ENCODE measurements around the gene SLC6A18. TPM values are rescaled to one million over a fixed set of nuclear protein-coding genes. Genes with fewer than 3 reads are reported as not detected.

Gene SLC6A18
- total and polyA plus RNA-seq, 10 of the 15 experiments (the other 5 are each of a cell fraction or from before 2014, with no cell fraction given), result not detected

DNA sequence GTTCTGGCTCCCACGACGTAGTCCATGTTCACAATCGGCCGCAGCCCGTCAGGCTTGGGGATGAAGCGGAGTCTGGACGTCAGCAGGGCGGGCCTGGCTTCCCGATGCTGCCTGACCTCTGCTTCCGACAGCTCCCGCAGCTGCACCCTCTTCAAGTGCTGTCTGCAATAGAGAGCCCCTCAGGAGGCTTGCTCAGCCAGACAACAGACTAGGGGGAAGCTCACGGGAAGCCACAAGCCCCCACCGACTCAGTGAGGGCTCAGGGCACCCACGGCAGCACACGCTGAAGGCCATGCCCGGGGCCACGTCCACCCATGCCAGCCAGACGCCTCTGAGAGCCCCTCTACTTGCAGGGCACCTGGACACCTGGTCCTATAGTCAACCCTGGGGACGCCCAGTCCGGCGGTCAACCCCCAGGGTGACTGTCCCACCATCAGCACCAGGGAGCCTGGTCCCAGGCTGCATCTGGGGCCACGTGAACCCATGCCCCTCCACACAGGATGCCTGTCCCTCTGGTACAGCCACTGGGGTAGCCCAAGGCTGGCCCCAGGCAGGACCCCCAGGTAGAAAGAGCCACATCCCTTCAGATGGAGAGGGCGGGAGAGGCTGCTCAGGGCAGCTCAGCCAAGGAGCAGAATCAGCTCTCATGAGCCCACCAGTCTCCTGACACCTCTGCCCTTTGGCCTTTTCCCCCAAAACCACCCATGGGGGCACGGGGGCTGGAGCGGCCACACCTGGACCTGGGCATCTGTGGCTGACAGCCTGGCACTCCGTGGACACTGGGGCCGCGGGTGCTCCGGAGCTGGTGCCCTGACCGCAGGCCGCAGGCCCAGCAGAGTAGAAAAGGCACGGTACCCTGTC, 55.2 kb downstream of the SLC6A18 start:
- Histone ChIP-seq H3K4me2 (ENCODE audit: control insufficient read depth, insufficient read depth) (no peak overlapping the region), H4K20me1 (ENCODE audit: control insufficient read depth, insufficient read depth) (no peaks in the 10 kb centered on the region)
- POLR2A ChIA-PET, result no interaction called here

More for the DNA sequence above, 55.2 kb downstream of the SLC6A18 start:
- Histone ChIP-seq H3K36me3 (ENCODE audit: control insufficient read depth in 2 of 2, insufficient read depth in 2 of 2, low read length in 1 of 2) (peaks cover 0 to 8% of the 10 kb centered on the region in 2 experiments; a peak in 2 of 4 replicates), H3K79me2 (ENCODE audit: control insufficient read depth, insufficient read depth, low read length) (no peaks in the 10 kb centered on the region), H2AFZ (ENCODE audit: control insufficient read depth, low read depth, low read length) (no peak overlapping the region), H3K9ac (ENCODE audit: control insufficient read depth, insufficient read depth, low read length) (no peak overlapping the region), H3K4me1 (ENCODE audit: control insufficient read depth, insufficient read depth, low read length) (no peaks in the 10 kb centered on the region), H3K9me3 (replicated peaks; ENCODE audit: control insufficient read depth, insufficient read depth, low read length) (no peaks in the 10 kb centered on the region; the same call in 2 of the 3 replicates), H3K27me3 (replicated peaks in 1 of 2; ENCODE audit: control insufficient read depth in 2 of 2, insufficient read depth in 2 of 2, low read length in 1 of 2) (no peaks in the 10 kb centered on the region), H3K27ac (ENCODE audit: control insufficient read depth, insufficient read depth) (no peak overlapping the region), H3K4me3 (no peak overlapping the region)
- BruUV-seq (replicated peaks), result no TSS peak
- ChIA-PET SMC1A (ENCODE audit: uncharacterized antibody, unreplicated experiment) (no interaction called here), RAD21 (ENCODE audit: unreplicated experiment) (no interaction called here), CTCF (no interaction called here)
- in situ Hi-C loops (cut with MboI) (no loop called here), intact Hi-C loops (cut with micrococcal nuclease; ENCODE audit: unreplicated experiment) (no loop called here)
- FAIRE-seq (no peak), ATAC-seq (no peak), DNase-seq (ENCODE audit: low read depth, low spot score) (no peak)
- TF ChIP-seq, protein P1, sequence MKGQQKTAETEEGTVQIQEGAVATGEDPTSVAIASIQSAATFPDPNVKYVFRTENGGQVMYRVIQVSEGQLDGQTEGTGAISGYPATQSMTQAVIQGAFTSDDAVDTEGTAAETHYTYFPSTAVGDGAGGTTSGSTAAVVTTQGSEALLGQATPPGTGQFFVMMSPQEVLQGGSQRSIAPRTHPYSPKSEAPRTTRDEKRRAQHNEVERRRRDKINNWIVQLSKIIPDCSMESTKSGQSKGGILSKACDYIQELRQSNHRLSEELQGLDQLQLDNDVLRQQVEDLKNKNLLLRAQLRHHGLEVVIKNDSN (IDR thresholded peaks at IDR 0.05; ENCODE audit: borderline replicate concordance, extremely low read length, insufficient read depth, low read depth, low read length), result no peak
- TF ChIP-seq NBN (IDR thresholded peaks at IDR 0.05), result no peak
- no peak for TF ChIP-seq RBBP5 (conservative IDR thresholded peaks at IDR 0.05)
- no peak for TF ChIP-seq NR2C2 (IDR thresholded peaks at IDR 0.05; ENCODE audit: borderline replicate concordance, control insufficient read depth, insufficient read length, low read depth)
- no peak for TF ChIP-seq MTA2 (IDR thresholded peaks at IDR 0.05; ENCODE audit: low read depth)
- TF ChIP-seq ZZZ3 (IDR thresholded peaks at IDR 0.05; ENCODE audit: control insufficient read depth, insufficient read length, low read depth), result no peak
- no peak for TF ChIP-seq FOXK2 (IDR thresholded peaks at IDR 0.05)
- no peak for TF ChIP-seq SRF (IDR thresholded peaks at IDR 0.05; ENCODE audit: low read depth in 2 of 2, low read length in 2 of 2)
- TF ChIP-seq ZNF384 (IDR thresholded peaks at IDR 0.05; ENCODE audit: borderline replicate concordance, low read depth, low read length), result no peak
- TF ChIP-seq YY1 (IDR thresholded peaks at IDR 0.05; ENCODE audit: low read depth, low read length), result no peak
- TF ChIP-seq, protein P2, sequence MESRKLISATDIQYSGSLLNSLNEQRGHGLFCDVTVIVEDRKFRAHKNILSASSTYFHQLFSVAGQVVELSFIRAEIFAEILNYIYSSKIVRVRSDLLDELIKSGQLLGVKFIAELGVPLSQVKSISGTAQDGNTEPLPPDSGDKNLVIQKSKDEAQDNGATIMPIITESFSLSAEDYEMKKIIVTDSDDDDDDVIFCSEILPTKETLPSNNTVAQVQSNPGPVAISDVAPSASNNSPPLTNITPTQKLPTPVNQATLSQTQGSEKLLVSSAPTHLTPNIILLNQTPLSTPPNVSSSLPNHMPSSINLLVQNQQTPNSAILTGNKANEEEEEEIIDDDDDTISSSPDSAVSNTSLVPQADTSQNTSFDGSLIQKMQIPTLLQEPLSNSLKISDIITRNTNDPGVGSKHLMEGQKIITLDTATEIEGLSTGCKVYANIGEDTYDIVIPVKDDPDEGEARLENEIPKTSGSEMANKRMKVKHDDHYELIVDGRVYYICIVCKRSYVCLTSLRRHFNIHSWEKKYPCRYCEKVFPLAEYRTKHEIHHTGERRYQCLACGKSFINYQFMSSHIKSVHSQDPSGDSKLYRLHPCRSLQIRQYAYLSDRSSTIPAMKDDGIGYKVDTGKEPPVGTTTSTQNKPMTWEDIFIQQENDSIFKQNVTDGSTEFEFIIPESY (IDR thresholded peaks at IDR 0.05), result no peak
- no peak for TF ChIP-seq HDAC6 (IDR thresholded peaks at IDR 0.05; ENCODE audit: unreplicated experiment)
- 70% methylated on average over 32 of the region's 32 CpGs for WGBS (ENCODE audit: insufficient coverage, insufficient replicate concordance, low lambda C conversion rate, missing lambda C conversion rate)
